Hematopoietic multipotent progenitor cell treated with erythropoietin and hydrocortisone succinate and interleukin-3 and kit ligand, for 8 days (in vitro differentiated cells): Measurements from ENCODE around the gene RNF213.
"Not testable (repeated sequence)": the region's sequence is repeated elsewhere in the genome, so short reads cannot be mapped to it uniquely, and the experiment has no call there.

Source experiments
- DNase-seq: peaks from one replicate; pipeline ENCODE4 v3.0.0-alpha.2; 2015

Gene RNF213

GRCh38 chr17:80274331-80274730 is 13.7 kb downstream of the RNF213 start:
- DNase-seq = no peak

GRCh38 chr17:80274871-80275449 is 14.3 kb downstream of the RNF213 start:
- DNase-seq = no peak

- not testable (repeated sequence) for DNase-seq
These were observed 15.2 kb downstream of the RNF213 start for GRCh38 chr17:80275857-80276256.

GRCh38 chr17:80277751-80278671 is 17.4 kb downstream of the RNF213 start:
- no peak for DNase-seq

- DNase-seq = no peak
These were observed 19.2 kb downstream of the RNF213 start for GRCh38 chr17:80279895-80280294.

GRCh38 chr17:80281516-80281915 is 20.9 kb downstream of the RNF213 start:
- DNase-seq = no peak

GRCh38 chr17:80283116-80283852 is 22.6 kb downstream of the RNF213 start:
- no peak for DNase-seq

- DNase-seq = peak; percentile 14
These were observed 24.0 kb downstream of the RNF213 start for GRCh38 chr17:80284631-80285030.

GRCh38 chr17:80285237-80285920 is 24.7 kb downstream of the RNF213 start:
- no peak for DNase-seq

- no peak for DNase-seq
These were observed 25.9 kb downstream of the RNF213 start for GRCh38 chr17:80286638-80286960.

- no peak for DNase-seq
These were observed 26.4 kb downstream of the RNF213 start for GRCh38 chr17:80287038-80287437.

- no peak for DNase-seq
These were observed 27.3 kb downstream of the RNF213 start for GRCh38 chr17:80287806-80288567.

GRCh38 chr17:80289616-80290015 is 29.0 kb downstream of the RNF213 start:
- DNase-seq = no peak

GRCh38 chr17:80290156-80290555 is 29.5 kb downstream of the RNF213 start:
- DNase-seq = no peak

GRCh38 chr17:80291260-80291659 is 30.6 kb downstream of the RNF213 start:
- no peak for DNase-seq

- no peak for DNase-seq
These were observed 31.2 kb downstream of the RNF213 start for GRCh38 chr17:80291691-80292487.

GRCh38 chr17:80292521-80292971 is 31.9 kb downstream of the RNF213 start:
- DNase-seq = no peak

GRCh38 chr17:80294210-80294609 is 33.6 kb downstream of the RNF213 start:
- DNase-seq = no peak

- no peak for DNase-seq
These were observed 34.0 kb downstream of the RNF213 start for GRCh38 chr17:80294653-80295052.

GRCh38 chr17:80295146-80295545 is 34.5 kb downstream of the RNF213 start:
- DNase-seq = no peak

GRCh38 chr17:80295559-80295958 is 34.9 kb downstream of the RNF213 start:
- no peak for DNase-seq
